WTC11 (cell line): ENCODE measurements around the gene SLC9A9.

Source experiments
- CREB1 ChIP-seq: sonication (generic); formaldehyde crosslinking; IDR thresholded peaks from 2 replicates; pipeline ENCODE4 v1.8.0; 2023; ENCODE audit warnings: mild to moderate bottlenecking, missing genetic modification reagents
- IRF2 ChIP-seq: sonication (generic); formaldehyde crosslinking; IDR thresholded peaks from 2 replicates; pipeline ENCODE4 v1.8.0; 2022; ENCODE audit warnings: low read depth, missing genetic modification reagents, borderline replicate concordance
- JUN ChIP-seq: sonication (generic); formaldehyde crosslinking; IDR thresholded peaks from 2 replicates; pipeline ENCODE4 v1.8.0; 2023; ENCODE audit warnings: mild to moderate bottlenecking, missing genetic modification reagents
- NR1H2 ChIP-seq: sonication (generic); formaldehyde crosslinking; IDR thresholded peaks from 2 replicates; pipeline ENCODE4 v1.9.0; 2021; ENCODE audit warnings: mild to moderate bottlenecking, moderate library complexity, missing genetic modification reagents
- ZNF121 ChIP-seq: sonication (generic); formaldehyde crosslinking; IDR thresholded peaks from 2 replicates; pipeline ENCODE4 v1.8.0; 2023; ENCODE audit warnings: missing genetic modification reagents
- TF ChIP-seq, protein P1 (sequence below): sonication (generic); formaldehyde crosslinking; IDR thresholded peaks from 2 replicates; pipeline ENCODE4 v1.8.0; 2022; ENCODE audit warnings: mild to moderate bottlenecking, missing genetic modification reagents
- TF ChIP-seq, protein P2 (sequence below): sonication (generic); formaldehyde crosslinking; IDR thresholded peaks from 2 replicates; pipeline ENCODE4 v1.8.1; 2022; ENCODE audit warnings: low read depth, mild to moderate bottlenecking, moderate library complexity, missing genetic modification reagents, borderline replicate concordance
- TF ChIP-seq, protein P3 (sequence below): fragments of 200-600 bp; IDR thresholded peaks from 2 replicates; pipeline ENCODE4 v1.8.0; 2022; ENCODE audit warnings: antibody characterized with exemption
- TF ChIP-seq, protein P4 (sequence below): fragments of 250-450 bp; sonication (Bioruptor Pico); IDR thresholded peaks from 2 replicates; pipeline ENCODE4 v1.9.0; 2021; ENCODE audit warnings: mild to moderate bottlenecking

DNA sequence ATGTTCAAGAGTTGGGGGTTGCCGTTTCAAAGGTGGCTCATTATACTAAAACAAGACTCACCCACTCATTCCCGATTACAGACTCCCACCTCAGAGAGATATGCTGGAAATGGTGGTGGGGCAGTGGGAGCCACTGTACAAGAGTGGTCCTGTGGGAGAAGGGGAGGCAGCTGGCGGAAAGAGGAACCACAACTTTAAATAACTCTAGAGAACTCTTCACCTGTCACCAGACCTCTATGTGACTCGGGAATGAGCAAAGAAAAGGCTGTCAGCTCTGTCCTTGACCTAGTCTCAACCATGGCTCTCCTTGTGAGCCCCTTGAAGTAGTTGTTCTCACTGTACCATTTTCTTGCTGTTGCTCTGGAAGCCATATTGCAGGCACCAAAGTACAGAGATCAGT is 434.9 kb downstream of the SLC9A9 start:
- TF ChIP-seq IRF2 (CRISPR knock-in tag) (no peak), ZNF121 (CRISPR knock-in tag) (no peak), NR1H2 (CRISPR knock-in tag) (no peak), JUN (no peak), CREB1 (CRISPR knock-in tag) (no peak)
- TF ChIP-seq, protein P1, sequence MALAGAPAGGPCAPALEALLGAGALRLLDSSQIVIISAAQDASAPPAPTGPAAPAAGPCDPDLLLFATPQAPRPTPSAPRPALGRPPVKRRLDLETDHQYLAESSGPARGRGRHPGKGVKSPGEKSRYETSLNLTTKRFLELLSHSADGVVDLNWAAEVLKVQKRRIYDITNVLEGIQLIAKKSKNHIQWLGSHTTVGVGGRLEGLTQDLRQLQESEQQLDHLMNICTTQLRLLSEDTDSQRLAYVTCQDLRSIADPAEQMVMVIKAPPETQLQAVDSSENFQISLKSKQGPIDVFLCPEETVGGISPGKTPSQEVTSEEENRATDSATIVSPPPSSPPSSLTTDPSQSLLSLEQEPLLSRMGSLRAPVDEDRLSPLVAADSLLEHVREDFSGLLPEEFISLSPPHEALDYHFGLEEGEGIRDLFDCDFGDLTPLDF (CRISPR knock-in tag) = no peak
- TF ChIP-seq, protein P2, sequence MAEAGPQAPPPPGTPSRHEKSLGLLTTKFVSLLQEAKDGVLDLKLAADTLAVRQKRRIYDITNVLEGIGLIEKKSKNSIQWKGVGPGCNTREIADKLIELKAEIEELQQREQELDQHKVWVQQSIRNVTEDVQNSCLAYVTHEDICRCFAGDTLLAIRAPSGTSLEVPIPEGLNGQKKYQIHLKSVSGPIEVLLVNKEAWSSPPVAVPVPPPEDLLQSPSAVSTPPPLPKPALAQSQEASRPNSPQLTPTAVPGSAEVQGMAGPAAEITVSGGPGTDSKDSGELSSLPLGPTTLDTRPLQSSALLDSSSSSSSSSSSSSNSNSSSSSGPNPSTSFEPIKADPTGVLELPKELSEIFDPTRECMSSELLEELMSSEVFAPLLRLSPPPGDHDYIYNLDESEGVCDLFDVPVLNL (CRISPR knock-in tag) = no peak
- TF ChIP-seq, protein P3, sequence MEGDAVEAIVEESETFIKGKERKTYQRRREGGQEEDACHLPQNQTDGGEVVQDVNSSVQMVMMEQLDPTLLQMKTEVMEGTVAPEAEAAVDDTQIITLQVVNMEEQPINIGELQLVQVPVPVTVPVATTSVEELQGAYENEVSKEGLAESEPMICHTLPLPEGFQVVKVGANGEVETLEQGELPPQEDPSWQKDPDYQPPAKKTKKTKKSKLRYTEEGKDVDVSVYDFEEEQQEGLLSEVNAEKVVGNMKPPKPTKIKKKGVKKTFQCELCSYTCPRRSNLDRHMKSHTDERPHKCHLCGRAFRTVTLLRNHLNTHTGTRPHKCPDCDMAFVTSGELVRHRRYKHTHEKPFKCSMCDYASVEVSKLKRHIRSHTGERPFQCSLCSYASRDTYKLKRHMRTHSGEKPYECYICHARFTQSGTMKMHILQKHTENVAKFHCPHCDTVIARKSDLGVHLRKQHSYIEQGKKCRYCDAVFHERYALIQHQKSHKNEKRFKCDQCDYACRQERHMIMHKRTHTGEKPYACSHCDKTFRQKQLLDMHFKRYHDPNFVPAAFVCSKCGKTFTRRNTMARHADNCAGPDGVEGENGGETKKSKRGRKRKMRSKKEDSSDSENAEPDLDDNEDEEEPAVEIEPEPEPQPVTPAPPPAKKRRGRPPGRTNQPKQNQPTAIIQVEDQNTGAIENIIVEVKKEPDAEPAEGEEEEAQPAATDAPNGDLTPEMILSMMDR = no peak
- TF ChIP-seq, protein P4, sequence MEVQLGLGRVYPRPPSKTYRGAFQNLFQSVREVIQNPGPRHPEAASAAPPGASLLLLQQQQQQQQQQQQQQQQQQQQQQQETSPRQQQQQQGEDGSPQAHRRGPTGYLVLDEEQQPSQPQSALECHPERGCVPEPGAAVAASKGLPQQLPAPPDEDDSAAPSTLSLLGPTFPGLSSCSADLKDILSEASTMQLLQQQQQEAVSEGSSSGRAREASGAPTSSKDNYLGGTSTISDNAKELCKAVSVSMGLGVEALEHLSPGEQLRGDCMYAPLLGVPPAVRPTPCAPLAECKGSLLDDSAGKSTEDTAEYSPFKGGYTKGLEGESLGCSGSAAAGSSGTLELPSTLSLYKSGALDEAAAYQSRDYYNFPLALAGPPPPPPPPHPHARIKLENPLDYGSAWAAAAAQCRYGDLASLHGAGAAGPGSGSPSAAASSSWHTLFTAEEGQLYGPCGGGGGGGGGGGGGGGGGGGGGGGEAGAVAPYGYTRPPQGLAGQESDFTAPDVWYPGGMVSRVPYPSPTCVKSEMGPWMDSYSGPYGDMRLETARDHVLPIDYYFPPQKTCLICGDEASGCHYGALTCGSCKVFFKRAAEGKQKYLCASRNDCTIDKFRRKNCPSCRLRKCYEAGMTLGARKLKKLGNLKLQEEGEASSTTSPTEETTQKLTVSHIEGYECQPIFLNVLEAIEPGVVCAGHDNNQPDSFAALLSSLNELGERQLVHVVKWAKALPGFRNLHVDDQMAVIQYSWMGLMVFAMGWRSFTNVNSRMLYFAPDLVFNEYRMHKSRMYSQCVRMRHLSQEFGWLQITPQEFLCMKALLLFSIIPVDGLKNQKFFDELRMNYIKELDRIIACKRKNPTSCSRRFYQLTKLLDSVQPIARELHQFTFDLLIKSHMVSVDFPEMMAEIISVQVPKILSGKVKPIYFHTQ (CRISPR knock-in tag) = no peak
